GM13977 (cell line): Measurements from ENCODE around the gene ACO1.

Source experiments
- DNase-seq: peaks from one replicate; pipeline ENCODE4 v3.0.0; 2012; ENCODE audit warnings: low spot score
- CTCF ChIP-seq: IDR thresholded peaks from 2 replicates; pipeline ENCODE4 v1.5.1; 2012; ENCODE audit warnings: mild to moderate bottlenecking, control low read depth; ENCODE audit not compliant: insufficient read depth; ENCODE audit errors: extremely low read depth, missing control alignments
- in situ Hi-C: fragments of 300-500 bp; cut with MboI; formaldehyde crosslinking; loops from one replicate; pipeline ENCODE4 v1.12.0; 2022; ENCODE audit warnings: low sequenced_read_pairs, low pct_unique_long_range_greater_than_20kb, mixed read lengths, inconsistent platforms; ENCODE audit not compliant: unreplicated experiment

ACO1 gene

GRCh38 chr9:32389365-32389764 lies 4.9 kb downstream of the ACO1 start:
- in situ Hi-C loops, result no loop called here
- no peak for DNase-seq
- no peak for TF ChIP-seq CTCF

GRCh38 chr9:32393911-32394310 lies 9.5 kb downstream of the ACO1 start:
- in situ Hi-C loops, result no loop called here
- TF ChIP-seq CTCF, result no peak
- DNase-seq, result no peak

- DNase-seq, result no peak
- TF ChIP-seq CTCF, result no peak
- in situ Hi-C loops, result no loop called here
These were observed 10.1 kb downstream of the ACO1 start for GRCh38 chr9:32394381-32395049.

- in situ Hi-C loops, result no loop called here
- no peak for TF ChIP-seq CTCF
- no peak for DNase-seq
These were observed 11.2 kb downstream of the ACO1 start for GRCh38 chr9:32395510-32396216.

- DNase-seq, result no peak
- in situ Hi-C loops, result no loop called here
- TF ChIP-seq CTCF, result no peak
These were observed 13.8 kb downstream of the ACO1 start for GRCh38 chr9:32398207-32398606.

GRCh38 chr9:32399110-32399815 lies 14.8 kb downstream of the ACO1 start:
- no peak for TF ChIP-seq CTCF
- in situ Hi-C loops, result no loop called here
- DNase-seq, result no peak
